Lung microvascular endothelial cell (primary cell): Measurements from ENCODE around the gene NFATC4. TPM values are rescaled to one million over a fixed set of nuclear protein-coding genes. Genes with fewer than 3 reads are reported as not detected.

Experiments used
- DNase-seq, 2 donors: peaks; one replicate each; pipeline versions ENCODE4 v3.0.0 to v3.0.0-alpha.2; 2010; ENCODE audit warnings: low read depth in 2 of 2
- total RNA-seq: library from RNA; depleted of rRNA; stranded (reverse); fragments of >200 nt; gene quantifications from 2 replicates; pipeline ENCODE4 v1.2.1, GENCODE V29; 2014

NFATC4 gene
- total RNA-seq, 1 donor from 2014 or later, result 0.60 TPM

DNA sequence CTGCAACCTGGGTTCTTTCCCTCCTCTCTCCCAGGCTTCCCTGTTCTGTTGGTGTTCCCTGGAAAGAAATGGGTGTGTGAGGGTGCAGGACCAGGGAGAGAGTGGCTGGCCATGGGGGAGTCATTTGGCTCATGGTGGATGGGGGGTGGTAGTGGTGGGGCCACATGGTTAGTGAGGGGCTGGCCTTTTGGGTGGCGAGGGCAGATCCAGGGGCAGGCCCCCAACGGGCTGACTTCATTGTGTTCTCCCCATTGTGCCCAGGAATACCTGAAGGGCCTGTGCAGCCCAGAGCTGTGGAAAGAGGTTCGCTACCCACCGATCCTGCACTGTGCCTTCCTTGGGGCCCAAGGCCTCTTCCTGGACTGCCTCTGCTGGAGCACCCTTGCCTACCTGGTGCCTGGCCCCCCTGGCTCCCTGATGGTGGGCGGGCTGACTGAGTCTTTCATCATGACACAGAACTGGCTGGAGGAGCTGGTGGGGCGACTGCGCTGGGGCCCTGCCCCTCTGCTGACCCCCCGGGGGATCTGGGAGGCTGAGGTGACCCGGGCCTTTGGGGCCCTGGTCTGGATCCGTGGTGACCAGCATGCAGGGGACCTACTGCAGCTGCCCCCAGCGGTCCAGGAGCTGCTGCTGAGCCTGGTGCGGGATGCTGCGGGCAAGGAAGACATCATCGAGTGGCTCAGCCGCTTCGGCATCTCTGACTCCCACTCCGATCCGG lies 39.8 kb downstream of the NFATC4 start:
- no peak for DNase-seq

DNA sequence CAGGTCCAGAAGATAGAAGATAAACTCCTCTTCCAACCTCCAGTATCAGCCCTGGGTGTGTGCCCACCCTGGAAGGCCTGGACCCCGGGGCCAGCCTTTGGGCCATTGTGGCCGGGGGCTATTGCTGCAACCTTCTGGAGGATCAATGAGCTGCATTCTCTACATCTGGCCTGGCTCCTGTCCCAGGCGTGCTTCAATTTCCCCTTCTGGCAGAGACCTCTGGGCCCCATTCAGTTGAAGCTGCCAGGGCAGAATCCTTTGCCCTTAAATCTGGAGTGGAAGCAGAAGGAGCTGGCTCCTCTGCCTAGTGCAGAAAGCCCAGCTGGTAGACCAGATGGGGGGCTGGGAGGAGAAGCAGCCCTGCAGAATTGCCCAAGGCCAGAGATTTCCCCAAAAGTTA lies 40.8 kb downstream of the NFATC4 start:
- no peak for DNase-seq

- DNase-seq, result no peak
Observed at GRCh38 chr14:24409192-24409591, 41.2 kb downstream of the NFATC4 start.

GRCh38 chr14:24409956-24410355 lies 42.0 kb downstream of the NFATC4 start:
- no peak for DNase-seq

GRCh38 chr14:24411443-24412389 lies 43.7 kb downstream of the NFATC4 start:
- peak; percentile 66 to 77 for DNase-seq

DNA sequence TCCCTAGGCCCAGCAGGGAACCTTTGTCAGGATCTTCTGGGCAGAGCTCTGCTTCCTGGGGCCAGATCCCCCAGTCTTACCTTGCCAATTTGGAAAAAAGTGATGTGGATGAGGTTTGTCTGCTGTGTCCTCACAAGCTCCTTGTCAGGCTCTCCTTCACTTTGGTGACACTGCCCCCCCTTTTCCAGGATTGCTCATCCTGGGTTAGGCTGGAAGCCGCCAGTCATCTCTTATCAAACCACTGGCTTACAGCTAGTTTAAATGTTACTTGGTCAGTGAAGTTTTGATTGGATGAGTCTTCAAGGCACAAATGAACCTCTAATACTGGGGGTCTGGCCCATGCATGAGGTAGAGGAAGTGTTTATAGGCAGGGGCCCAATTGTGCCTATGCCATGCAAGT lies 46.1 kb downstream of the NFATC4 start:
- no peak for DNase-seq

DNA sequence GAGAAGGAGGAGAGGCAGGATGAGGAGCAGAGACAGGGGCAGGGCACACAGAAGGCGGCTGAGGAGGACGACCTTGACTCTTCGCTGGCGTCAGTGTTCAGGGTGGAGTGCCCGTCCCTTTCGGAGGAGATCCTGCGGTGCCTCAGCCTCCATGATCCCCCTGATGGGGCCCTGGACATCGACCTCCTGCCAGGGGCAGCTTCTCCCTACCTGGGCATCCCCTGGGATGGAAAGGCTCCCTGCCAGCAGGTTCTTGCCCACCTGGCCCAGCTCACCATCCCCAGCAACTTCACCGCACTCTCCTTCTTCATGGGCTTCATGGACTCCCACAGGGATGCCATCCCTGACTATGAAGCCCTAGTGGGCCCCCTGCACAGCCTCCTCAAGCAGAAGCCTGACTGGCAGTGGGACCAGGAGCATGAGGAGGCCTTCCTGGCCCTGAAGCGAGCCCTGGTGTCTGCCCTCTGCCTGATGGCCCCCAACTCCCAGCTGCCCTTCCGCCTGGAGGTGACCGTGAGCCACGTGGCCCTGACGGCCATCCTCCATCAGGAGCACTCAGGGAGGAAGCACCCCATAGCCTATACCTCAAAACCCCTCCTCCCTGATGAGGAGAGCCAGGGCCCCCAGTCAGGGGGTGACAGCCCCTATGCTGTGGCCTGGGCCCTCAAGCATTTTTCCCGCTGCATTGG lies 46.9 kb downstream of the NFATC4 start:
- no peak for DNase-seq

- DNase-seq, result no peak
Observed at GRCh38 chr14:24415421-24416253, 47.7 kb downstream of the NFATC4 start.

DNA sequence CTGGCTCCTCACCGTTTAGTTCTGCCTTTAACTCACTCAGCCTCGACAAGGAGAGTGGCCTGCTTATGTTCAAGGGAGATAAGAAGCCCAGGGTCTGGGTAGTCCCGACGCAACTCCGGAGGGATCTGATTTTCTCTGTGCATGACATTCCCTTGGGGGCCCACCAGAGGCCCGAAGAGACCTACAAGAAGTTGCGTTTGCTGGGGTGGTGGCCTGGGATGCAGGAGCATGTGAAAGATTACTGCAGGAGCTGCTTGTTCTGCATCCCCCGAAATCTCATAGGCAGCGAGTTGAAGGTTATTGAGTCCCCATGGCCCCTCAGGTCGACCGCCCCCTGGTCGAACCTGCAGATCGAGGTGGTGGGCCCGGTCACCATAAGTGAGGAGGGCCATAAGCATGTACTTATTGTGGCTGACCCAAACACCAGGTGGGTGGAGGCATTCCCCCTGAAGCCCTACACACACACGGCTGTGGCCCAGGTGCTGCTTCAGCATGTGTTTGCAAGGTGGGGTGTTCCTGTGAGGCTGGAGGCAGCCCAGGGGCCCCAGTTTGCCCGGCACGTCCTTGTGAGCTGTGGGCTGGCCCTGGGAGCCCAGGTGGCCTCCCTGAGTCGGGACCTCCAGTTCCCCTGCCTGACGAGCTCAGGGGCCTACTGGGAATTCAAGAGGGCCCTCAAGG lies 48.4 kb downstream of the NFATC4 start:
- DNase-seq, result no peak

GRCh38 chr14:24416932-24417619 lies 49.1 kb downstream of the NFATC4 start:
- no peak for DNase-seq

- DNase-seq, result no peak
Observed at GRCh38 chr14:24417832-24418491, 50.0 kb downstream of the NFATC4 start.

GRCh38 chr14:24418492-24418873 lies 50.5 kb downstream of the NFATC4 start:
- peak; percentile 48 to 70 for DNase-seq

GRCh38 chr14:24422261-24422660 lies 54.3 kb downstream of the NFATC4 start:
- no peak for DNase-seq

DNA sequence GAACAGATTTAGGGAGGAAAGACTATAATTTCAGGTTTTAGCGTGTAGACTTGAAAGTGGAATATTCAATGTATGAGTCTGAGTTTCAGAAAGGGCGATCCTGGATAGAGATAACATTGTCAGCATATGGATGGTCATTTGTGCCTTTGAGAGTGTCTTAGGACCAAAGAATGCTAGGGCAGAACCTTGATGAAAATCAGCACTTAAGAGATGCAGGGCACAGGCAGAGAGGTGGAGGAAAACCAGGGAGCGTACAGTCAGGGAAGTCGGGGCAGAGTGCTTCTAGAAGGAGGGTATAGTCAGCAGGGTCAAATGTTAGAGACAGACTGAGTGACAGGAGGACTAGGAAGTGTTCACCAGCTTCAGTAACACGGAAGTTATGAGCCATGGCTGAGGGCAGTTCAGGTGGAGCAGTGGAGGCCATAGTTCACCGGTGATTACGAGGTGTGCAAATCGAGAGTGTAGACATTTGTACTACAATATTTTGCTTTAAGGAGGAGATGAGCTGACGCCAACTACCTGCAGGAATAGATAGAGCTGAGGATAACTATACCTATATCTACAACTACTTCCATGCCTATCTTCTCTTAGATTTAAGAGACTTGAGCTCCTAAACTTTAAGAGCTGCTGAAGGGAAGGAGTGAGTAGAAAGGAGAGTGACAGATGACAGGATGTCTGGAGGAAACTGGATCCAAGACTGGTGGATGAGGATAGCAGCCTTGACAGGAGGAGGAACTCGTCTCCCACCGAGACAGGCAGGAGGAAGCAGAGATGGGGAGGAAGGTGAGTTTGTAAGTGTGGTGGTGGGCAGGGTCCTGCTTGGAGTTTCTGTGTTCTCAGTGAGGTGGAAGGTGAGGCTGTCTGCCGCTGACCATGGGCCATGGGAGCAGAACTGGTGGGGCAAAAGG lies 55.0 kb downstream of the NFATC4 start:
- DNase-seq, result no peak

GRCh38 chr14:24425704-24426103 lies 57.7 kb downstream of the NFATC4 start:
- DNase-seq, result peak; percentile 67 to 88

GRCh38 chr14:24426150-24426911 lies 58.3 kb downstream of the NFATC4 start:
- DNase-seq, result no peak

- DNase-seq, result no peak
Observed at GRCh38 chr14:24426912-24427536, 59.0 kb downstream of the NFATC4 start.
